Esophagus muscularis mucosa (tissue), 3 donors: ENCODE measurements around the gene PRKCE.

Experiments used
- CTCF ChIP-seq, 3 experiments: fragments of 200-600 bp in 2 of 3; fragments of 450-650 bp in 1 of 3; sonication (generic) in 2 of 3; IDR thresholded peaks; one replicate each; pipeline ENCODE4 v1.5.1; 2017 to 2019; ENCODE audit warnings: antibody characterized with exemption in 3 of 3, mild to moderate bottlenecking in 2 of 3, moderate library complexity in 1 of 3
- POLR2A ChIP-seq: fragments of 450-650 bp; IDR thresholded peaks from one replicate; pipeline ENCODE4 v1.6.1; 2017; ENCODE audit warnings: antibody characterized with exemption, moderate library complexity, mild to moderate bottlenecking, low read depth
- POLR2AphosphoS5 ChIP-seq, 2 donors: sonication (generic); formaldehyde crosslinking; IDR thresholded peaks; one replicate each; pipeline ENCODE4 v1.6.1; 2017; ENCODE audit warnings: antibody characterized with exemption in 2 of 2

- TF ChIP-seq CTCF (IDR thresholded peaks at IDR 0.05), result no peak
- no peak for TF ChIP-seq POLR2A
- no peak for TF ChIP-seq POLR2AphosphoS5 (IDR thresholded peaks at IDR 0.05)
These were observed 182.5 kb downstream of the PRKCE start for GRCh38 chr2:45833968-45834344.
